ENCODE data around the gene ZNF575. TPM values are rescaled to one million over a fixed set of nuclear protein-coding genes. Genes with fewer than 3 reads are reported as not detected.

The ZNF575 gene
- 1 to 10 TPM; 3.1 to 5.2 TPM for total RNA-seq

- Mint-ChIP-seq H3K9me3 (no peaks in the 10 kb centered on the region), H3K36me3 (ENCODE audit: low read depth) (peaks cover 9% of the 10 kb centered on the region), H3K4me3 (peak within 1 kb of the TSS; percentile 80), H3K27ac (peak within 1 kb of the TSS; percentile 88), H3K27me3 (ENCODE audit: low read depth) (no peaks in the 10 kb centered on the region), H3K4me1 (ENCODE audit: low read depth) (peaks cover 19% of the 10 kb centered on the region)
- peak; percentile 92 for DNase-seq
- intact Hi-C loops (cut with micrococcal nuclease): loop anchor here (1.0 to 2.0 kb wide), 8 partner anchors 8 to 232 kb away; partner anchors contain the start of genes IRGQ, PHLDB3, PINLYP and XRCC1
- CTCF ChIA-PET: interaction anchor here (0.9 to 3.2 kb wide), 4 partner anchors 13 to 100 kb away, joined by 3 to 14 read pairs (median 4); no protein-coding TSS in a partner anchor
Measured at GRCh38 chr19:43532962-43533545, at the start of gene ZNF575. Gene ZNF575 (plus strand): TSS chr19:43533188. CDS start chr19:43534423, 1,235 bp downstream.

- no peak for DNase-seq
- H3K36me3 Mint-ChIP-seq (ENCODE audit: low read depth): peaks cover 4% of the 10 kb centered on the region
- CTCF ChIA-PET: interaction anchor here (1.6 kb wide), 1 partner anchor 36 kb away, joined by 3 read pairs; no protein-coding TSS in a partner anchor
- no peaks in the 10 kb centered on the region for H3K4me1 Mint-ChIP-seq (ENCODE audit: low read depth)
- intact Hi-C loops (cut with micrococcal nuclease): no loop called here
- H3K4me3 Mint-ChIP-seq: no peak overlapping the region
- no peak overlapping the region for H3K27ac Mint-ChIP-seq
- H3K9me3 Mint-ChIP-seq: no peaks in the 10 kb centered on the region
- H3K27me3 Mint-ChIP-seq (ENCODE audit: low read depth): no peaks in the 10 kb centered on the region
Measured at GRCh38 chr19:43483281-43483680, 49.7 kb upstream of the ZNF575 start.

GRCh38 chr19:43485951-43486350, 47.0 kb upstream of the ZNF575 start:
- Mint-ChIP-seq H3K36me3 (ENCODE audit: low read depth) (peaks cover 5% of the 10 kb centered on the region), H3K4me3 (no peak overlapping the region), H3K27me3 (ENCODE audit: low read depth) (no peaks in the 10 kb centered on the region), H3K9me3 (no peaks in the 10 kb centered on the region), H3K27ac (no peak overlapping the region), H3K4me1 (ENCODE audit: low read depth) (peaks cover 5% of the 10 kb centered on the region)
- intact Hi-C loops (cut with micrococcal nuclease): no loop called here
- DNase-seq: no peak
- CTCF ChIA-PET: no interaction called here

GRCh38 chr19:43486412-43486811, 46.6 kb upstream of the ZNF575 start:
- no peaks in the 10 kb centered on the region for H3K27me3 Mint-ChIP-seq (ENCODE audit: low read depth)
- no peak for DNase-seq
- H3K27ac Mint-ChIP-seq: no peak overlapping the region
- H3K4me3 Mint-ChIP-seq: no peak overlapping the region
- H3K36me3 Mint-ChIP-seq (ENCODE audit: low read depth): peaks cover 5% of the 10 kb centered on the region
- no peaks in the 10 kb centered on the region for H3K9me3 Mint-ChIP-seq
- intact Hi-C loops (cut with micrococcal nuclease): no loop called here
- CTCF ChIA-PET: no interaction called here
- peaks cover 5% of the 10 kb centered on the region for H3K4me1 Mint-ChIP-seq (ENCODE audit: low read depth)

GRCh38 chr19:43488179-43488578, 44.8 kb upstream of the ZNF575 start:
- intact Hi-C loops (cut with micrococcal nuclease): no loop called here
- no peaks in the 10 kb centered on the region for H3K27me3 Mint-ChIP-seq (ENCODE audit: low read depth)
- CTCF ChIA-PET: no interaction called here
- no peak for DNase-seq
- no peak overlapping the region for H3K4me3 Mint-ChIP-seq
- H3K36me3 Mint-ChIP-seq (ENCODE audit: low read depth): peaks cover 3% of the 10 kb centered on the region
- no peak overlapping the region for H3K27ac Mint-ChIP-seq
- H3K4me1 Mint-ChIP-seq (ENCODE audit: low read depth): peaks cover 5% of the 10 kb centered on the region
- no peaks in the 10 kb centered on the region for H3K9me3 Mint-ChIP-seq

- Mint-ChIP-seq H3K9me3 (no peaks in the 10 kb centered on the region), H3K4me3 (no peak overlapping the region), H3K4me1 (ENCODE audit: low read depth) (peaks cover 5% of the 10 kb centered on the region), H3K36me3 (ENCODE audit: low read depth) (peaks cover 3% of the 10 kb centered on the region), H3K27ac (no peak overlapping the region), H3K27me3 (ENCODE audit: low read depth) (no peaks in the 10 kb centered on the region)
- intact Hi-C loops (cut with micrococcal nuclease): no loop called here
- no peak for DNase-seq
- CTCF ChIA-PET: no interaction called here
Measured at GRCh38 chr19:43489310-43489709, 43.7 kb upstream of the ZNF575 start.

GRCh38 chr19:43489979-43490599, 42.9 kb upstream of the ZNF575 start:
- H3K4me3 Mint-ChIP-seq: no peak overlapping the region
- DNase-seq: no peak
- no peaks in the 10 kb centered on the region for H3K9me3 Mint-ChIP-seq
- no peak overlapping the region for H3K27ac Mint-ChIP-seq
- H3K4me1 Mint-ChIP-seq (ENCODE audit: low read depth): peaks cover 5% of the 10 kb centered on the region
- no peaks in the 10 kb centered on the region for H3K27me3 Mint-ChIP-seq (ENCODE audit: low read depth)
- intact Hi-C loops (cut with micrococcal nuclease): no loop called here
- peaks cover 6% of the 10 kb centered on the region for H3K36me3 Mint-ChIP-seq (ENCODE audit: low read depth)
- CTCF ChIA-PET: interaction anchor here (1.8 kb wide), 1 partner anchor 43 kb away, joined by 5 read pairs; no protein-coding TSS in a partner anchor

- no peak overlapping the region for H3K27ac Mint-ChIP-seq
- H3K9me3 Mint-ChIP-seq: no peaks in the 10 kb centered on the region
- CTCF ChIA-PET: interaction anchor here (0.5 to 1.8 kb wide), 2 partner anchors 19 to 44 kb away, joined by 3 to 5 read pairs; no protein-coding TSS in a partner anchor
- H3K36me3 Mint-ChIP-seq (ENCODE audit: low read depth): peaks cover 6% of the 10 kb centered on the region
- H3K27me3 Mint-ChIP-seq (ENCODE audit: low read depth): no peaks in the 10 kb centered on the region
- DNase-seq: no peak
- H3K4me1 Mint-ChIP-seq (ENCODE audit: low read depth): peaks cover 5% of the 10 kb centered on the region
- intact Hi-C loops (cut with micrococcal nuclease): no loop called here
- no peak overlapping the region for H3K4me3 Mint-ChIP-seq
Measured at GRCh38 chr19:43490759-43491158, 42.2 kb upstream of the ZNF575 start.

GRCh38 chr19:43495082-43495481, 37.9 kb upstream of the ZNF575 start:
- intact Hi-C loops (cut with micrococcal nuclease): no loop called here
- Mint-ChIP-seq H3K4me3 (no peak overlapping the region), H3K4me1 (ENCODE audit: low read depth) (peaks cover under 1% of the 10 kb centered on the region), H3K27me3 (ENCODE audit: low read depth) (no peaks in the 10 kb centered on the region), H3K27ac (no peak overlapping the region), H3K9me3 (no peaks in the 10 kb centered on the region), H3K36me3 (ENCODE audit: low read depth) (peaks cover 9% of the 10 kb centered on the region)
- no peak for DNase-seq
- CTCF ChIA-PET: interaction anchor here (0.5 to 2.4 kb wide), 5 partner anchors 23 to 100 kb away, joined by 3 to 6 read pairs (median 5); no protein-coding TSS in a partner anchor

GRCh38 chr19:43496960-43497359, 36.0 kb upstream of the ZNF575 start:
- no peak for DNase-seq
- H3K27me3 Mint-ChIP-seq (ENCODE audit: low read depth): no peaks in the 10 kb centered on the region
- H3K4me3 Mint-ChIP-seq: no peak overlapping the region
- peaks cover 5% of the 10 kb centered on the region for H3K4me1 Mint-ChIP-seq (ENCODE audit: low read depth)
- intact Hi-C loops (cut with micrococcal nuclease): no loop called here
- CTCF ChIA-PET: interaction anchor here (1.7 to 2.4 kb wide), 2 partner anchors 23 to 50 kb away, joined by 5 to 6 read pairs; no protein-coding TSS in a partner anchor
- H3K36me3 Mint-ChIP-seq (ENCODE audit: low read depth): peaks cover 9% of the 10 kb centered on the region
- H3K27ac Mint-ChIP-seq: no peak overlapping the region
- no peaks in the 10 kb centered on the region for H3K9me3 Mint-ChIP-seq

GRCh38 chr19:43498233-43498842, 34.6 kb upstream of the ZNF575 start:
- Mint-ChIP-seq H3K36me3 (ENCODE audit: low read depth) (peaks cover 11% of the 10 kb centered on the region), H3K4me3 (no peak overlapping the region), H3K27ac (peak overlapping the region; percentile 14), H3K4me1 (ENCODE audit: low read depth) (peaks cover 16% of the 10 kb centered on the region), H3K9me3 (no peaks in the 10 kb centered on the region), H3K27me3 (ENCODE audit: low read depth) (no peaks in the 10 kb centered on the region)
- CTCF ChIA-PET: interaction anchor here (0.7 kb wide), 2 partner anchors 18 to 55 kb away, joined by 3 read pairs; no protein-coding TSS in a partner anchor
- intact Hi-C loops (cut with micrococcal nuclease): no loop called here
- DNase-seq: no peak

- CTCF ChIA-PET: interaction anchor here (0.6 to 0.7 kb wide), 2 partner anchors 19 to 20 kb away, joined by 3 read pairs; no protein-coding TSS in a partner anchor
- H3K27ac Mint-ChIP-seq: no peak overlapping the region
- H3K4me1 Mint-ChIP-seq (ENCODE audit: low read depth): peaks cover 19% of the 10 kb centered on the region
- H3K4me3 Mint-ChIP-seq: no peak overlapping the region
- no peak for DNase-seq
- no peaks in the 10 kb centered on the region for H3K9me3 Mint-ChIP-seq
- no peaks in the 10 kb centered on the region for H3K27me3 Mint-ChIP-seq (ENCODE audit: low read depth)
- peaks cover 11% of the 10 kb centered on the region for H3K36me3 Mint-ChIP-seq (ENCODE audit: low read depth)
- intact Hi-C loops (cut with micrococcal nuclease): no loop called here
Measured at GRCh38 chr19:43499042-43499441, 33.9 kb upstream of the ZNF575 start.

All from activated naive CD4-positive, alpha-beta T cell treated with anti-CD3 and anti-CD28 coated beads for 36 hours (primary cell).